Activated CD4-positive, alpha-beta T cell treated with anti-CD3 and anti-CD28 coated beads for 36 hours (primary cell): ENCODE data around the gene B3GLCT. TPM values are rescaled to one million over a fixed set of nuclear protein-coding genes. Genes with fewer than 3 reads are reported as not detected.

ENCODE experiments used
- ATAC-seq: fragments of 200-7000 bp; cut with Tn5 transposase; one replicate; pipeline ENCODE4 v1.10.0; 2021; ENCODE audit warnings: mild to moderate bottlenecking, moderate library complexity
- CTCF ChIA-PET: fragments of 350-600 bp; sonication (Branson Sonifier 250); formaldehyde crosslinking; loops from one replicate; lab custom pipeline; 2021; ENCODE audit warnings: antibody characterized with exemption; lab: Charles Lee
- POLR2A ChIA-PET: fragments of 350-600 bp; sonication (Branson Sonifier 250); formaldehyde crosslinking; loops from one replicate; lab custom pipeline; 2021; ENCODE audit warnings: antibody characterized with exemption, inconsistent platforms; lab: Charles Lee
- DNase-seq: peaks from one replicate; pipeline ENCODE4 v3.0.0-alpha.2; 2020
- H3K27ac Mint-ChIP-seq: one replicate; pipeline ENCODE4 v1.8.0; 2021; ENCODE audit warnings: mixed read lengths
- H3K27me3 Mint-ChIP-seq: one replicate; pipeline ENCODE4 v1.8.0; 2021; ENCODE audit warnings: mixed read lengths
- H3K36me3 Mint-ChIP-seq: one replicate; pipeline ENCODE4 v1.8.0; 2021; ENCODE audit warnings: low read depth, mixed read lengths
- H3K4me1 Mint-ChIP-seq: one replicate; pipeline ENCODE4 v1.8.0; 2021; ENCODE audit warnings: mixed read lengths
- H3K4me3 Mint-ChIP-seq: one replicate; pipeline ENCODE4 v1.8.0; 2021; ENCODE audit warnings: mild to moderate bottlenecking, moderate library complexity, mixed read lengths
- H3K9me3 Mint-ChIP-seq: one replicate; pipeline ENCODE4 v1.8.0; 2021; ENCODE audit warnings: low read depth, mixed read lengths
- intact Hi-C, 2 experiments: fragments of 100-400 bp; cut with DNase I in 1 of 2; cut with micrococcal nuclease in 1 of 2; formaldehyde crosslinking; loops; one replicate each; pipeline versions ENCODE4 v1.14.2 to v1.15.1; 2022 to 2024; cut with DNase I, micrococcal nuclease
- total RNA-seq, 2 experiments: library from RNA; stranded (reverse); gene quantifications; one replicate each; pipeline ENCODE4 v1.2.3, GENCODE V29; 2021

The B3GLCT gene
- total RNA-seq: 1 to 10 TPM; 2.1 to 2.4 TPM

GRCh38 chr13:31199849-31200636, at the start of gene B3GLCT:
B3GLCT (plus strand) TSS chr13:31199975; CDS start chr13:31200085, 110 bp downstream.
- intact Hi-C loops: loop anchor here (1.0 to 10.0 kb wide), 5 partner anchors 38 to 1335 kb away; partner anchors contain the start of genes HMGB1 (in 1 of the 2) and N4BP2L2 (in 1 of the 2)
- H3K9me3 Mint-ChIP-seq: no peaks in the 10 kb centered on the region
- ATAC-seq (peak; percentile 81), DNase-seq (peak; percentile 87)
- H3K4me1 Mint-ChIP-seq: peaks cover 34% of the 10 kb centered on the region
- H3K27ac Mint-ChIP-seq: peak within 1 kb of the TSS; percentile 58
- H3K36me3 Mint-ChIP-seq: no peaks in the 10 kb centered on the region
- H3K4me3 Mint-ChIP-seq: peak within 1 kb of the TSS; percentile 71
- H3K27me3 Mint-ChIP-seq: no peaks in the 10 kb centered on the region
- ChIA-PET CTCF (interaction anchor here (0.6 to 1.5 kb wide), 8 partner anchors 9 to 160 kb away, joined by 3 to 10 read pairs (median 4); partner anchors contain the start of gene HSPH1), POLR2A (no interaction called here)

DNA sequence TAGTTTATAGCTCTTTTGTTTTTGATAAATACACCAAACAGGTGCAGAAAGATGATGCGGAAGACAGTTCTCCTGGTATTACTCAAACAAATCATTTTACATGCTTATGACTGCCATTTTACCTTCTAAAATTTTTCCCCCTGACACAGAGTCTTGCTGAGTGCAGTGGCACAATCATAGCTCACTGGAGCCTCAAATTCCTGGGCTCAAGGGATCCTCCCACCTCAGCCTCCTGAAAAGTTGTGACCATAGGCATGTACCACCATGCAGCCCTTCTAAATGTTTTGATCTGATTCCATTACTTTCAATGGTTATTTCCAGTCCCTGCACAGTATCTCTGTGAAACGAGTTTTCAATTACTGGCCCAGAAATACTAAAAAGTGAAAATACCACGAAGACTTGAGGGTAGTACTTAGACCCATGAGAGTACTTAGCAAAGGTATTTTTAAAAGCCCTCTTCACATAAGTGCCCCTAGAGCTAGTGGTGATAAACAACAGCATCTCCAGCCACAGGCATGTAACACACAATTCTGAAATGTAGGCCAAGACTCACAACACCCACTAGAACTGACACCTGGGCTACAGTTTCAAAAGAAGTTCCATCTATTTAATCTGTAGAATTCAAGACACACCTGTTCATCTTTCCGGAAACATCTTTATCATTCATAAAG, 49.3 kb upstream of the B3GLCT start:
- no peaks in the 10 kb centered on the region for H3K9me3 Mint-ChIP-seq
- ChIA-PET CTCF (interaction anchor here (0.5 to 0.8 kb wide), 2 partner anchors 17 to 48 kb away, joined by 3 to 4 read pairs; no protein-coding TSS in a partner anchor), POLR2A (interaction anchor here (0.5 kb wide), 1 partner anchor 10 kb away, joined by 3 read pairs; no protein-coding TSS in a partner anchor)
- H3K4me3 Mint-ChIP-seq: no peak overlapping the region
- H3K4me1 Mint-ChIP-seq: peaks cover 33% of the 10 kb centered on the region
- ATAC-seq: no peak
- no peak for DNase-seq
- H3K36me3 Mint-ChIP-seq: peaks cover 74% of the 10 kb centered on the region
- no peaks in the 10 kb centered on the region for H3K27me3 Mint-ChIP-seq
- intact Hi-C loops: no loop called here
- peak overlapping the region; percentile 39 for H3K27ac Mint-ChIP-seq

DNA sequence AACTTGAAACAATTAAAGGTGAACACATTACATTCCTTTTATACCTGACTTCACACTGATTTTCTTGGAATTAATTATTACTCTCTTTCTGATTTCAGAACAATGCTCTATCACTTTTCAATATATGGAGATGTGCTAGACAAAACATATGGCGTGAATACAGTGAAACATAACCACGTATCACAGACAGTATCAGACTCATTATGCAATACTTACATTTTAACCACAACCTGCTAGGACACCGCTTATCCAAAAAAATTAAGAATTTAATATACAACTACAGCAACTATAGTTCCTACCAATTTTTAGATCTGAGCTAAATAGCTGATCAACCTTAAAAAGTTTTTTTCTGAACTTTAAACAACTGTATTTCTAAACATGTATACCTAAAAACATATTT, 47.9 kb upstream of the B3GLCT start:
- no peak overlapping the region for H3K4me3 Mint-ChIP-seq

DNA sequence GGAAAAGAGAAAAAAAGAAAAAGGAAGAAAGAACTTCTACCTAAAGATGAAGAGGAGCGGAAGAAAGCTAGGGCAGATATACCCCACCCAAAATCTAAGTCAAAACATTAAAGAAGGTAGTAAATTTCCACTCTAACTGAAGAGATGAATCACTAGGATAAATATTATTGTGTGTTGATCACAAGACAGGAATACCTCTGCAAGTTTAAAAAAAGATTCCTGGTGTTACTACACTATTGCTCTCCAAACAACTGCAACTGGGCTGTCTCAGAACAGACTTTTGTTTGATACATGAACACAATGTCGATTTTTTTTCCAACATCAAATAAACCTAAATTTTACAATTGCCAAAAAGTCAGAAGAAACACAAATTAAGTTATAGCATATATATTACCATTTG, 44.8 kb upstream of the B3GLCT start:
- peaks cover 40% of the 10 kb centered on the region for H3K4me1 Mint-ChIP-seq
- no peaks in the 10 kb centered on the region for H3K27me3 Mint-ChIP-seq
- CTCF ChIA-PET: interaction anchor here (0.7 to 2.1 kb wide), 4 partner anchors 15 to 117 kb away, joined by 3 to 5 read pairs (median 4); no protein-coding TSS in a partner anchor
- no peak for DNase-seq
- H3K27ac Mint-ChIP-seq: no peak overlapping the region
- H3K9me3 Mint-ChIP-seq: no peaks in the 10 kb centered on the region
- intact Hi-C loops: no loop called here
- H3K36me3 Mint-ChIP-seq: peaks cover 75% of the 10 kb centered on the region
- POLR2A ChIA-PET: no interaction called here
- no peak overlapping the region for H3K4me3 Mint-ChIP-seq
- no peak for ATAC-seq

More for the DNA sequence above, 47.9 kb upstream of the B3GLCT start:
- no peaks in the 10 kb centered on the region for H3K9me3 Mint-ChIP-seq
- no peak overlapping the region for H3K27ac Mint-ChIP-seq
- intact Hi-C loops: no loop called here
- CTCF ChIA-PET: interaction anchor here (0.8 to 1.9 kb wide), 4 partner anchors 8 to 78 kb away, joined by 3 to 7 read pairs (median 4); no protein-coding TSS in a partner anchor
- ATAC-seq (no peak), DNase-seq (no peak)
- peaks cover 26% of the 10 kb centered on the region for H3K4me1 Mint-ChIP-seq
- H3K27me3 Mint-ChIP-seq: no peaks in the 10 kb centered on the region
- POLR2A ChIA-PET: no interaction called here
- H3K36me3 Mint-ChIP-seq: peaks cover 72% of the 10 kb centered on the region

DNA sequence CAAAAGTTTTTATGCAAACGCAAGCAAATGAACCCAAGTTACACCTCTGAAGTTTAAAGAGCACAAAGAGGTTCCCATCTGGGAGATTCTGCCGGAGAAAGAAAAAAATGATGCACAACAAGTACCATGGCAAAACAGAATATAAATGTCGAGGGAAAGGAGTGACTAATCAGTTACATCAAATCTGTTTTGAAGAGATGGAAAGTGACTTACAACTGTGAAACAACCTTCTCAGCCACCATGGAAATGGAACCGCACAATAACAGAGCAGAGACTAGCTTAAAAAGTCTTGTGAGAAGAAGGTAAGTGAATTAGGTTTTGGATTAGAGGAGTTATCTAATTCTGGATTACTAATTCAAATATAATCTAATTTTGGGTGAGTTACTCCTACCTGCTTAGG, 40.5 kb upstream of the B3GLCT start:
- H3K4me1 Mint-ChIP-seq: peaks cover 35% of the 10 kb centered on the region
- H3K27me3 Mint-ChIP-seq: no peaks in the 10 kb centered on the region
- intact Hi-C loops: loop anchor here in 1 of 2 experiments (1.0 kb wide), 1 partner anchor 10 kb away; no protein-coding TSS in a partner anchor
- no peak for ATAC-seq
- peak overlapping the region; percentile 100 for H3K27ac Mint-ChIP-seq
- POLR2A ChIA-PET: interaction anchor here (1.0 kb wide), 1 partner anchor 85 kb away, joined by 3 read pairs; no protein-coding TSS in a partner anchor
- H3K4me3 Mint-ChIP-seq: peak overlapping the region; percentile 88
- no peaks in the 10 kb centered on the region for H3K9me3 Mint-ChIP-seq
- H3K36me3 Mint-ChIP-seq: peaks cover 51% of the 10 kb centered on the region
- CTCF ChIA-PET: interaction anchor here (0.8 to 1.5 kb wide), 4 partner anchors 16 to 115 kb away, joined by 3 to 6 read pairs (median 4); no protein-coding TSS in a partner anchor
- DNase-seq: peak; percentile 22

DNA sequence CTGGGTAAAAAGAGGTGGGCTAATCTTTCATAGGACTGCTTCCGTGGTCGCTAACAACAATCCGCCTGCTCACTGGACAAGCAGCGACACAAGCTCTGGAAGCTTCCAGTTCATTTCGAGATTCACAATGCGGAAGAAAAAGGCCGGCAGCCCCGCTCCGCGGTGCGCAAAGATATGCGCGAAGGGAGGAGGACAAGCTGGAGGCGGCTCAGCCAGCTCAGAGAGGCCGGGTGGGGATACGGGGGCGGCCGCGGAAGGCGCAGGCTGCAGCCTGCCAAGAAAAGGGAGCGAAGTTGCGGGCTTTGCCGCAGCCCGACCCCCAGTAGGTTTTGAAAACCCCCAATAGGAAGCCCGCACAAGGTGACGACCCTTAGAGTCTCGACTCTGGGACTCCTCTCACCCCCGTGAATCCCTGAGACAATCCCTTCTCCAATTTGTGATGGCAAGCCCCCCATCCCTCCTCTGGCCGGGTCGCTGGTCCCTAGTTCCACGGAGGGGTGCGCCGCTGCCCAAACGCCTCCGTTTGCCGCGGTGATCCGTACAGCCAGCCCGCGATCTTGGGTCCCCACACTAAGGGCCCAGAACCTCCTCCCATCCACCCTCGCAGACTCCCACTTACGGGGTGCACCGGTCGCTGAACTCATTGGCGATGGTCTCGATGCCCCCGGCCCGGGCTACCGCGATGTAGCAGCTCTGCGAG, 38.8 kb upstream of the B3GLCT start:
- H3K27ac Mint-ChIP-seq: peak overlapping the region; percentile 100
- intact Hi-C loops: loop anchor here (1.0 to 10.0 kb wide), 7 partner anchors 421 to 1306 kb away; partner anchors contain the start of genes BRCA2 (in 1 of the 2), HMGB1 (in 1 of the 2), N4BP2L1 (in 1 of the 2) and UBL3 (in 1 of the 2)
- peak; percentile 14 for ATAC-seq
- no peaks in the 10 kb centered on the region for H3K27me3 Mint-ChIP-seq
- no peaks in the 10 kb centered on the region for H3K9me3 Mint-ChIP-seq
- CTCF ChIA-PET: interaction anchor here (0.9 to 2.2 kb wide), 3 partner anchors 39 to 116 kb away, joined by 3 to 9 read pairs (median 6); partner anchors contain the start of gene B3GLCT
- peaks cover 32% of the 10 kb centered on the region for H3K4me1 Mint-ChIP-seq
- H3K4me3 Mint-ChIP-seq: peak overlapping the region; percentile 88
- H3K36me3 Mint-ChIP-seq: peaks cover 37% of the 10 kb centered on the region
- peak; percentile 84 for DNase-seq
- POLR2A ChIA-PET: interaction anchor here (0.5 to 1.0 kb wide), 8 partner anchors 11 to 854 kb away, joined by 3 to 6 read pairs (median 4); no protein-coding TSS in a partner anchor

DNA sequence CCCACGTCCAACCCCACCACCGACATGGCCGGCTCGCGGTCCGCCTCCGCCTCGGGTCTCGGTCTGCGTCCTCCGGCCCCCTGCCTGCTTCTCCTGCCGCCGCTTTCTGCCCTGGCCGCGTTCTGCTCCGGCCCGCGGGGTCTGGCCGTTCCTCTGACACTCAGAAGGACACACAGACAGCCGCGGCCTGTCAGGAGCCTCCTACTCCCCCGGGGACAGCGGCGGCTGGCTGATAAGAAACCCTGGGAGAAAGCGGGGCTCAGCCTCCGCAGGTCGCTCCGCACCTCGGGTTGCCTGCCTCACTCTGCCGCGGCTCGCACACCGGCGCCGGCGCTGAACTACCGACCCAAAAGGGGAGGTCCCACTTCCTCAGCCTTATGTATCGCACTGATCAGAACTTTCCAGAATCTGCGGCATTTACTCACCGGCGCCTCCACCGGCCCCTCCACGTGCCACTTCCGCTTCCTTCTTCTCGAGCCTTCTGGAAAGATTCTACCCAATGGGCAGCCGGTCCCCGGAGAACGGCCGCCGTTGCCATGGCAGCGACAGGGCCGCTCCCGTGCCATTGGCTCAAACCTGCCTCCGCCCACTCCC, 38.1 kb upstream of the B3GLCT start, which contains the start of gene HSPH1:
TSS of gene HSPH1 (minus strand) at position 348 of the 594 bp plus-strand sequence. CDS start at position 26, 322 bp downstream.
- H3K9me3 Mint-ChIP-seq: no peaks in the 10 kb centered on the region
- ChIA-PET POLR2A (no interaction called here), CTCF (interaction anchor here (1.0 to 2.2 kb wide), 2 partner anchors 38 to 117 kb away, joined by 5 to 9 read pairs; partner anchors contain the start of gene B3GLCT)
- peak; percentile 77 for ATAC-seq
- no peaks in the 10 kb centered on the region for H3K27me3 Mint-ChIP-seq
- peaks cover 32% of the 10 kb centered on the region for H3K4me1 Mint-ChIP-seq
- peaks cover 36% of the 10 kb centered on the region for H3K36me3 Mint-ChIP-seq
- intact Hi-C loops: loop anchor here (1.0 to 10.0 kb wide), 16 partner anchors 38 to 1566 kb away; partner anchors contain the start of genes USPL1 (in 2 of the 2), B3GLCT (in 1 of the 2), BRCA2 (in 1 of the 2) and HMGB1 (in 1 of the 2)
- peak; percentile 99 for DNase-seq
- peak within 1 kb of the TSS; percentile 100 for H3K27ac Mint-ChIP-seq
- H3K4me3 Mint-ChIP-seq: peak within 1 kb of the TSS; percentile 88

- peak; percentile 91 for ATAC-seq
- CTCF ChIA-PET: interaction anchor here (1.0 to 2.3 kb wide), 3 partner anchors 37 to 117 kb away, joined by 5 to 10 read pairs (median 9); partner anchors contain the start of gene B3GLCT
- Mint-ChIP-seq H3K27me3 (no peaks in the 10 kb centered on the region), H3K4me1 (peaks cover 28% of the 10 kb centered on the region), H3K4me3 (peak overlapping the region; percentile 88), H3K36me3 (peaks cover 32% of the 10 kb centered on the region), H3K9me3 (no peaks in the 10 kb centered on the region), H3K27ac (peak overlapping the region; percentile 100)
- peak; percentile 97 for DNase-seq
- intact Hi-C loops: loop anchor here (1.0 to 10.0 kb wide), 13 partner anchors 37 to 1567 kb away; partner anchors contain the start of genes USPL1 (in 2 of the 2), B3GLCT (in 1 of the 2), BRCA2 (in 1 of the 2) and KATNAL1 (in 1 of the 2)
- POLR2A ChIA-PET: no interaction called here
Measured at GRCh38 chr13:31162151-31163008, 37.4 kb upstream of the B3GLCT start.

GRCh38 chr13:31166591-31166990, 33.2 kb upstream of the B3GLCT start:
- Mint-ChIP-seq H3K9me3 (no peaks in the 10 kb centered on the region), H3K36me3 (no peaks in the 10 kb centered on the region), H3K4me3 (no peak overlapping the region), H3K4me1 (peaks cover 11% of the 10 kb centered on the region), H3K27me3 (no peaks in the 10 kb centered on the region), H3K27ac (no peak overlapping the region)
- no peak for ATAC-seq
- intact Hi-C loops: loop anchor here in 1 of 2 experiments (10.0 kb wide), 1 partner anchor 1312 kb away; the partner anchor contains the start of gene UBL3
- POLR2A ChIA-PET: no interaction called here
- no peak for DNase-seq
- CTCF ChIA-PET: no interaction called here
